ENCODE measurements around the gene TRABD2A. TPM values are rescaled to one million over a fixed set of nuclear protein-coding genes. Genes with fewer than 3 reads are reported as not detected.

Gene TRABD2A
- total RNA-seq, 2 donors from 2014 or later: 0.91 to 1.3 TPM

Other genes with a start within 250 kb of the TRABD2A start
- 100 to 1,000 TPM; 751 to 893 TPM for gene TMSB10, start 24.6 kb upstream of the TRABD2A start, total RNA-seq
- 10 to 100 TPM; 71.2 to 81.0 TPM for gene KCMF1, start 90.1 kb upstream of the TRABD2A start, total RNA-seq

All from left cardiac atrium (tissue), 2 donors.